ENCODE measurements around the gene PROX1. TPM values are rescaled to one million over a fixed set of nuclear protein-coding genes. Genes with fewer than 3 reads are reported as not detected.

PROX1 gene
- total RNA-seq, 1 donor = 0.31 TPM

DNA sequence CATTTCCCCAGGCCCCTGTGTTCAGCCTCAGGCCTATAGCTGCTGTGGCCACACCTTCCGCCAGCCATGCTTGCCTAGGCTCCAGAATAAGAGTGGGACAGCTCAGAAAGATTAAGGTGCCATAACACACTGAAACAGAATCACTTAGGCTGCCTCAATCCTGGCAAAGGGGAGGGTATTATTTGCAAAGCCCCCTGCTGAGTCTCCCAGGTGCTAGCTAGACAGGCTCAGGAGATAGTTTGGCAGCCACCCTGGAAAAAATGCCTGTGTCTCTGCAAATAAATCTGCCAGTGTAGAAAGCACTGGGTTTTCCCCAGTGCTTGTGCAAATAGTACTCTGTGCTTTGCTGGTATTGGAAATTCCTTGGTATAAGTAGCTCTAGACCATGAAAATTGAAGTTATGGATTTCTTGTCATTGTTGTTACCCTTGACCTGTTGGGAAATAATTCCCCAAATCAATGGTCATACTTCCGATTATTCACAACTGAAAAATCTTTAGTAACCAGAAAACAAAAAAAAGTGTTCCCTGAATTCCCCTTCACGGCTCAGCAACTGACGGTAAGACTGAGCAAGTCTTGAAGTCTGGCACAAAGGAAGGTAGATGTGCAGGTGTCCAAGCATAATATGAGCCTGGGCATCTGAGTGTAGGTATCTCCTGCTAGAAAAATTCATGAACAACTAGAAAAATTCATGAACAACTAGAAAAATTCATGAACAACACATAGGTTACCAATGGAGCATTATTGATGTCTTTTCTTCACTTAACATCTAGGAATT lies 56.9 kb downstream of the PROX1 start:
- Histone ChIP-seq H3K4me3 (ENCODE audit: low read length) (no peak overlapping the region), H3K9me3 (ENCODE audit: low read depth, low read length) (no peaks in the 10 kb centered on the region), H3K4me1 (ENCODE audit: insufficient read depth, low read length) (no peaks in the 10 kb centered on the region), H3K27me3 (ENCODE audit: insufficient read depth, low read length) (no peaks in the 10 kb centered on the region)

DNA sequence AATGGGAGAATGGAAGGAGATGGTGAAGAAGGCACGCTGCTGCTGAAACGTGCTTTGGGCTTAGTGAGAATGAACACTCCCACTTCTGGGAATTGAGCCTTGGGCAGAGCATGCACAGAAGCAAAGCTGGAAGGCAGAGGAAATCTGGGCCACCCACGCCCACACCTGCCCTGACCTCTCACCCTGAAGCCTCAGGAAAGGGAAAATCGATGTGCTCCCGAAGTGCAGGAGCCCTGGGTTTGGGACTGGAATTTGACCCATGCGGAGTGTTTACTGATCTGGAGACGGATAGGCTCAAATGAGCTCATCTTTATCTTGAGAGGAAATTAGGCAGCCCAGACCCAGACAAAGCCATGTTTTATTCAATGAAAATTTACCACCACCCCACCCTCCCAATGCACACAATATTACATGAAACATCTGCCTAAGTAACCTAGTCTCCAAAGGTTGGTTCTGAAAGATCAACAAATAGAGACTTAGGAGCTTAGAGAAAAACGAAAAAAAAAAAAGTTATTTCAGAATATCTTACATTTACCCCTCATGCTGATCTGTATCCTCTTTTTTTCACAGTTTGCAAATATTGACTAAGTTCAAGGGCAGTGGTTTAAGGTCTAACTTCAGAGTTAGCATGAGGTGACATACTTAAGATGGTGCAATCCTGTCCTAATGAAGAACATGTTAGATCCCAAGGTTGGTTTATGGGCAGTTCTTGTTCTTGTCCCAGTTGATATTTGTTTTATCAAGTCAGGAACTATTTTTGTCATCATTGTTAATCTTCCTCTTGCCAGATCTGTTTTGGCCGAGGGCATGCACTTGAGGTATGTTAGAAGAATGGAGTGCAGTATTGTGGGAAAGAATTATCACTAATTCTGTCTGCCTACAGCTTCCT lies 63.0 kb downstream of the PROX1 start:
- Histone ChIP-seq H3K27me3 (ENCODE audit: insufficient read depth, low read length) (no peaks in the 10 kb centered on the region), H3K4me1 (ENCODE audit: insufficient read depth, low read length) (no peaks in the 10 kb centered on the region), H3K9me3 (ENCODE audit: low read depth, low read length) (no peaks in the 10 kb centered on the region), H3K4me3 (ENCODE audit: low read length) (no peak overlapping the region)

DNA sequence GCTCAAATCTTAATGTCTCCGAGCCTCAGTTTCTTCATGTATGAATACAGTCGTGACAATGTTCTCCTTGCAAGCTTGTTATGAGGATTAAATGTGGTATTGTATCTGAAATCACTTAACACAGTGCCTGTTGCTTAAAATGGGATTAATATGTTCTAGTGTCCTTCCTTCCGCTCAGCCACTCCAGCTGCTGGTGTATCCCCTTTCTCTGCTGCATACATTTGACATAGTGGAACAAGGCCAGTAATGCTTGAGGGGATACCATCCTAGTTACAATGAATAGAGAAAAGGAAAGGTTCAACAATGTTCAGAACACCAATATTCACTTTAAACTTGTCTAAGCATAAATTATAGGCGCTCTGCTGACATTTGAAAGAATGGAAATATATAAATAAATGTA lies 64.0 kb downstream of the PROX1 start:
- H3K4me3 ChIP-seq (ENCODE audit: low read length) = no peak overlapping the region
- no peaks in the 10 kb centered on the region for H3K4me1 ChIP-seq (ENCODE audit: insufficient read depth, low read length)
- H3K27me3 ChIP-seq (ENCODE audit: insufficient read depth, low read length) = no peaks in the 10 kb centered on the region
- H3K9me3 ChIP-seq (ENCODE audit: low read depth, low read length) = no peaks in the 10 kb centered on the region

DNA sequence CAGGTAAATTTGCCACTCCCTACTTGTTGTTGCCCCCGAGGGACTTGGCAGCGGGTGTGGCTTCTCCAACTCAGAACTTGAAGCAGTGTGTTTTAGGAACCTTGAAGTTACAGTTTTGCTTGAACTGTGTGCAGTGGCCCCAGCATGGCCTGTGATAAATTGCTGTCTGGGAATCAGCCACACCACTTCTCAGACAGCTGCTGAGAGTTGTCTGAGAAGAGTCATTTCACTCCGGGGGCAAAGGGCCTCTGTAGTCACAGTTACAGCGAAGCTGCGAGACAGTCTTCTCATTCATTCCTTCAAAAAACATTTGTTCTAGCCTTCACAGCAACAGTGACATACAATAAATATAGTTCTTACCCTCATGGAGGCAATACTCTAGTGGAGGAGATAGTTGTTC lies 70.3 kb downstream of the PROX1 start:
- Histone ChIP-seq H3K4me3 (ENCODE audit: low read length) (no peak overlapping the region), H3K27me3 (ENCODE audit: insufficient read depth, low read length) (no peaks in the 10 kb centered on the region), H3K9me3 (ENCODE audit: low read depth, low read length) (no peaks in the 10 kb centered on the region), H3K4me1 (ENCODE audit: insufficient read depth, low read length) (no peaks in the 10 kb centered on the region)

DNA sequence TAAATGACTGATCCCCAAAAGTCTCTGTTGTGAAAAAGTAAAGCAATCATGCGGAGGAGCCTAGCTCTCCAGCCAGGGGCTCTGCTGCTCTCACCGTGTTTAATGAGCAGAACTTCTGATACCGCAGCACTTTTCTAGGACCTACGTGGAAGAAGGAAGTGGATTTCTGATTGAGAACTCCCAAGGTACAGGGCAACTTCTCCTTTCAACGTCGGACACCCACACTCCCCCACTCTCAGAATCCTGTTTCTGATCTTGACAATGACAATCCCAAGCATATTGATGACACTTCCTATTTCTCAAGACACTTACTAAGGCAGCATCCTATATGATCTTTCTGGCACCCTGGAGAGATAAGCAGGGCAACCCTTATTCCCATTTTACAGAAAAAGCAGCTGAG lies 78.4 kb downstream of the PROX1 start:
- H3K9me3 ChIP-seq (ENCODE audit: low read depth, low read length) = no peaks in the 10 kb centered on the region
- H3K27me3 ChIP-seq (ENCODE audit: insufficient read depth, low read length) = no peaks in the 10 kb centered on the region
- H3K4me1 ChIP-seq (ENCODE audit: insufficient read depth, low read length) = no peaks in the 10 kb centered on the region
- no peak overlapping the region for H3K4me3 ChIP-seq (ENCODE audit: low read length)

DNA sequence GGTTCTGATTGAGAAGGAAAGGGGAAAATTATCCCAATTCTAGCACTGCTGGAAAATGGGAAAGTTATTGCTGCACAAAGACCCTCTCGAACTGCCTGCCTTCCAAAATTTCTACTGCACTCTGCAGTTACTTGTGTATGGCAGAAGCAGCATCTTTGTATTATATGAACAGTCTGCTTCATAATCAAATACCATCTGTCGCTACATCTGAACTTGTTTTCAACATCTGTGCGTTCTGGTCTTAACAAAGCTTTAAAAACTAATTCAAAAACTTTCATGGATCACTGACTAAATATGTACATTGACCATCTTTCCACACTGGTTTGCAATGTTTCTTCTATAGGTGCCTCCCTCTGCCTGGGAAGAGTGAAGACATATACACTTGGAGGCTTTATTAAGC lies 79.2 kb downstream of the PROX1 start:
- Histone ChIP-seq H3K4me1 (ENCODE audit: insufficient read depth, low read length) (no peaks in the 10 kb centered on the region), H3K4me3 (ENCODE audit: low read length) (no peak overlapping the region), H3K9me3 (ENCODE audit: low read depth, low read length) (no peaks in the 10 kb centered on the region), H3K27me3 (ENCODE audit: insufficient read depth, low read length) (no peaks in the 10 kb centered on the region)

DNA sequence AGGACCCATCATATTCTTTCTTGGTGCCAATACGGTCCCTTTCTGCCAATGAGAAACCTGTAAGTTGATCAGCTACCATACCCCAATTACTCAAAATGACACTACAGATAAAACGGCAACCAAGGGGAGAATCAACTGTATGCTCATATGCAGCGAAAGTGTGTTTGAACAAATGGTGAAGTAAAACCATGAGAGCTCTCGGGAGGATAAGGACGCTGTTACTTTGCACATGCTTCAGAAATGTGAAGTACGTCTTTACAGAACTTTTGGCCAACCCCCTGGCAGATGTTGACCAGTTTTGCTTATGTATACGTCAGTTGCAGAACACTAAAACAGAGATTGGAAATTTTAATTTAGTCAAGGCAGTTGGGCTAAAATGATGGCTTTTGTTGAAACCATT lies 79.6 kb downstream of the PROX1 start:
- Histone ChIP-seq H3K27me3 (ENCODE audit: insufficient read depth, low read length) (no peaks in the 10 kb centered on the region), H3K4me3 (ENCODE audit: low read length) (no peak overlapping the region), H3K9me3 (ENCODE audit: low read depth, low read length) (no peaks in the 10 kb centered on the region), H3K4me1 (ENCODE audit: insufficient read depth, low read length) (no peaks in the 10 kb centered on the region)

DNA sequence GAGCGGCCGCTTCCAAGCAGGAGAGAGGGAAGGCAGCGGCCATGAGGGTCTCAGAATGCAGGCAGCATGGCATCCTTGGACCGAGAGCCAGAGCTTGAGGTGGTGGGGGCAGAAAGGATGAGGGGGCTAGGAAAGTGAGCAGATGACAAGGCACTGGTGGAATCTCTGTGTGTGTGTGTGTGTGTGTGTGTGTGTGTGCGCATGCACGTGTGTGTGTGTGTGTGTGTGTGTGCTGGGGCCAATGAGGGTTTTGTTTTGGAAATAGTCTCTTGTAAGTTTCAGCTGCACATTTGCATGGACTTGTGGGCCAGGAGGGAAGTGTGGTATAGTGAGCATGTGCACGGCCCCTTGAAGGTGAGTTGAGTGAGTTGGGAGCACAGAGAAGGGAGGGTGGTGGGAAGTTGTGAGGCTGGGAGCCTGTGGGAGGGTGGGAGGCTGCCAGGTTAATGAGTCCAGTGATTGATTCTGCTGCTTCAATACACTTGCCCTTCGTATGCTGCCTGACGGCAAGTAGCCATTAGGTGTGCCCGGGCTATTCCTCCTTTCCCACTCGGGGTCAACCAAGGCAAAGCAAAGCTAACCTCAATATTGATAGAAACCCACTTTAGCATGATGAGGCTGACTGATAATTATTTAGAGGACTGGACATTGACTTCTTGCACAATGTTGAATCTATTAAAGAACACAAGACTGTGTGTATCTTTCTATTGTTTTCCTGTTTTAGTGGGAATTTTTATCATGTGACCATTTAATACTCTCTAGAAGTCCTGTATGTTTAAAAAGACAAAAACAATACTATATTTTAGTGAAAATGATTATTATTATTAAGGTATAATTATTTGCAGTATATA lies 80.3 kb downstream of the PROX1 start:
- Histone ChIP-seq H3K9me3 (ENCODE audit: low read depth, low read length) (no peaks in the 10 kb centered on the region), H3K4me1 (ENCODE audit: insufficient read depth, low read length) (no peaks in the 10 kb centered on the region), H3K27me3 (ENCODE audit: insufficient read depth, low read length) (no peaks in the 10 kb centered on the region), H3K4me3 (ENCODE audit: low read length) (no peak overlapping the region)

DNA sequence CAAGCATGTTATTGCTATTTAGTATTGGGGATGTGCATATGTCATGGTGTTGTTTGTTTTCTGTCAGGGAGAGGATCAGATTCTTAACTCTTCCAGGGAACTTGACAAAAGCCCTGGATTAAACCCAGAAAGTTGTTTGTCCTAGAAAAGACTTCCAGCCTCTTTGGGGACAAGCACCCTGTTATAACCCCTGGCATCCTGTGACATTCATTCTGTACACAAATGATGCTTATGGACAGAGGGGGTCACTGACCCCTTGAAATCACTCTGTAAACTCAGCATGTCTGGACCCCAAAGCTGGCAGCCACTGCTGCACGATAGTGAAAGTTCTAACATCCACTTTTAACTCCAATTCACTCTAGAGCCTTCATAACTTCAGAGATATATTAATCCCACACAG lies 81.2 kb downstream of the PROX1 start:
- H3K27me3 ChIP-seq (ENCODE audit: insufficient read depth, low read length) = no peaks in the 10 kb centered on the region
- H3K9me3 ChIP-seq (ENCODE audit: low read depth, low read length) = no peaks in the 10 kb centered on the region
- no peak overlapping the region for H3K4me3 ChIP-seq (ENCODE audit: low read length)
- no peaks in the 10 kb centered on the region for H3K4me1 ChIP-seq (ENCODE audit: insufficient read depth, low read length)

DNA sequence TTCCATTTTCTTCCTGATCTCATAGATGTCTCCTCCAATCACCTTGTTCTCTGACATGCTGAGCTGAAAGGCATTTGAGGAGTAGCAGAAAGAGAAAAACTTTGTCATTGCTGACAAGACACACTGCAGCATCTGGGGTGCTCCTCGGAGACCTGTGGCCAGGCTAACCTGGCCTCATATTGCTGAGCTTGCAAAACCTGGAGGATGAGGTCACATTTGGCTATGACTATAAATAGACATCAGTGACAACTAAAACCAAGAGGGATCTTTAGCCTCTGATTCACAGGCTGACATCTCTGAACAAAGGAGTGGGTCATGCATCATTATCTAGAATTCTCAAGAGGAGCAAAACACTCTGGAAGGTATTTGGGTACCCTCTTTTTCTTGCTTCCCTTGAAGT lies 83.7 kb downstream of the PROX1 start:
- H3K9me3 ChIP-seq (ENCODE audit: low read depth, low read length) = no peaks in the 10 kb centered on the region
- H3K27me3 ChIP-seq (ENCODE audit: insufficient read depth, low read length) = no peaks in the 10 kb centered on the region
- no peaks in the 10 kb centered on the region for H3K4me1 ChIP-seq (ENCODE audit: insufficient read depth, low read length)
- no peak overlapping the region for H3K4me3 ChIP-seq (ENCODE audit: low read length)

DNA sequence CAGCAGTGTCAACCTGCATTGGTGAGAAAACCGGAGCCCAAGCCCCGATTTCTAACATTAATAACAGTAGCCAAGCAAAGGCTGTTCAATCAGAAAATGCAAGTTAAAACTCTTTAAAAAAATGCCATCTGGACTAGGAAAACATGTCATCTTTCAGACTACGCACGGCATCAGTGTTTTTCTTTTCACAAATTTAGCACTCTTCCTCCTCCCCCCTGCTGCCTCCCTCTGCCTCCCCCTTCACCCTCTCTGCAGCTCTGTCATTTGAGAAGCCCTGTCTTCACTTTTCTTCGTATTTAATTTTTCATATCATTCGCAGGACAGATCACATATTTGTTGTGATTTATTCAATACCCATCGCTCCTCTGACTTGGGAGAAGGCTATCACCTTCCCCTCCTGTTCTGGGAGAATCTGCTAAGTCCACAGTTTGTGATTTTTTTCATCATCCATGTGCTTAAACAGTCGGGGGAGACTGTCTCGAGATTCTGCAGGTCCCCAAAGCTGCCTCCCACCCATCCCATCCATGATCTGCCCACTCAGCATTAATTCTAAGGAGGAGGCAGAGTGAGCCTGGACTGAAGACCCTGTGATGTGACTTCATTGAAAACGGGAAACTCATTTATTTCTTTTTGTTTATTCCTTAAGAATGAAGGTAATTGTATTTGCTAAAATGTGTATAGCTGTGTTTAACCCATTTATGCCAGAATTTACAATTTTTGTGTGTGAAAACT lies 84.8 kb downstream of the PROX1 start:
- no peak overlapping the region for H3K4me3 ChIP-seq (ENCODE audit: low read length)
- H3K27me3 ChIP-seq (ENCODE audit: insufficient read depth, low read length) = no peaks in the 10 kb centered on the region

DNA sequence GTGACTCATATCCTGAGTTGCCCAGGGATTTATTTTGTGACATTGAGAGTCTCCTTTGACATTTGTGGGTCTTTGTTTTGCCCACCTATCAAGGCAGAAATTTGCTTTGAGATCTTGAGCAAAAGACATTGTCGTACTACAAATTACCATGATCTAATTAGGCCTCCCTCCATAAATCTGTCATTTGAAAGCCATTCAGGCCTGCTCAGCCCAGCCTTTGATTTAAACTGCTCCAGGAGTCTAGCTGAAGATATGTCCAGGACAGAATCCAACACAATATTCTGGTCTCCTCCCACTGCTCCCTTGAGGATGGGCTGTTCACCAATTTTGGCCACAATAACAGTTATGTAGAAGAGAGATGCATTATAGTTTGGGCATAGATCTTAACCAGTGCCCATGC lies 86.7 kb downstream of the PROX1 start:
- H3K27me3 ChIP-seq (ENCODE audit: insufficient read depth, low read length) = no peaks in the 10 kb centered on the region
- H3K4me3 ChIP-seq (ENCODE audit: low read length) = no peak overlapping the region
- no peaks in the 10 kb centered on the region for H3K4me1 ChIP-seq (ENCODE audit: insufficient read depth, low read length)
- H3K9me3 ChIP-seq (ENCODE audit: low read depth, low read length) = no peaks in the 10 kb centered on the region

More for the DNA sequence above, 84.8 kb downstream of the PROX1 start:
- Histone ChIP-seq H3K4me1 (ENCODE audit: insufficient read depth, low read length) (no peaks in the 10 kb centered on the region), H3K9me3 (ENCODE audit: low read depth, low read length) (no peaks in the 10 kb centered on the region)

DNA sequence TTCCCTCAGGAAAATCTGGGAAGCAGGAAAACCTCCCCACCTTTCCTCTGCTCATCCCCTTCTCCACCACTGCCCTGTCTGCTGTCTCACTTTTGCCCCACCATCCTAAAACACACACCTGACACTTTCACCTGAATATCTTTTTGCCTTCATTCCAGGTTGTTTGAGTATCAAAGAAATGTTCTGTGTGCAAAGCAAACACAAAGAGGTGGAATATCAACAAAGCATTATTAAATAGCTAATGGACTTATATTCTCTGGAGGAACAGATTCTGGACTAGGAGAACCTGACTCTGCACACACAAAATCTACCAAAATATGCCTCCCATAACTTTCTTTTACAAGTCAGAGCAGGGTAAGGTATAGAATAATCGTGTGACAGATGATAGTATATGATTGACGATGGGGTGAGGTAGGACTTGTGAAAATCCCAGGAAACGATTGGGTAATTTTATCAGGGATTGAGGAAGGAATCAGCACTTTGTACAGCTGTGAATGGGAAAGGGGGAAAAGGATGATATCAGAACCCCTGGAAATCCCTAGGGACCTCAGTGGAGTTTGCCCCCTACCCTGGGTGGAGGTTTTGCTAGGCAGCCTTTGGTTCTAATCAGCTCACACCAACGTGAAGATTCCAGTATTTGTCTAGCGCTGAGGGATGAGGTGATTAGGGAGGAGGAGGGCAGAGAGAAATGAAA lies 87.7 kb downstream of the PROX1 start:
- no peaks in the 10 kb centered on the region for H3K27me3 ChIP-seq (ENCODE audit: insufficient read depth, low read length)
- H3K4me3 ChIP-seq (ENCODE audit: low read length) = no peak overlapping the region
- H3K4me1 ChIP-seq (ENCODE audit: insufficient read depth, low read length) = no peaks in the 10 kb centered on the region
- H3K9me3 ChIP-seq (ENCODE audit: low read depth, low read length) = no peaks in the 10 kb centered on the region
